Activated CD4-positive, alpha-beta T cell treated with anti-CD3 and anti-CD28 coated beads, Interleukin-10, Interleukin-2, amounts not matched to agents 100 ng/mL and 50 ng/mL, durations not matched to agents 16 hours and 8 hours (primary cell): ENCODE results near the gene ZDHHC11.
"Not testable (repeated sequence)": the region's sequence is repeated elsewhere in the genome, so short reads cannot be mapped to it uniquely, and the experiment has no call there.

Source experiments
- DNase-seq: peaks from one replicate; pipeline ENCODE4 v3.0.0-alpha.2; 2020

Gene ZDHHC11

DNA sequence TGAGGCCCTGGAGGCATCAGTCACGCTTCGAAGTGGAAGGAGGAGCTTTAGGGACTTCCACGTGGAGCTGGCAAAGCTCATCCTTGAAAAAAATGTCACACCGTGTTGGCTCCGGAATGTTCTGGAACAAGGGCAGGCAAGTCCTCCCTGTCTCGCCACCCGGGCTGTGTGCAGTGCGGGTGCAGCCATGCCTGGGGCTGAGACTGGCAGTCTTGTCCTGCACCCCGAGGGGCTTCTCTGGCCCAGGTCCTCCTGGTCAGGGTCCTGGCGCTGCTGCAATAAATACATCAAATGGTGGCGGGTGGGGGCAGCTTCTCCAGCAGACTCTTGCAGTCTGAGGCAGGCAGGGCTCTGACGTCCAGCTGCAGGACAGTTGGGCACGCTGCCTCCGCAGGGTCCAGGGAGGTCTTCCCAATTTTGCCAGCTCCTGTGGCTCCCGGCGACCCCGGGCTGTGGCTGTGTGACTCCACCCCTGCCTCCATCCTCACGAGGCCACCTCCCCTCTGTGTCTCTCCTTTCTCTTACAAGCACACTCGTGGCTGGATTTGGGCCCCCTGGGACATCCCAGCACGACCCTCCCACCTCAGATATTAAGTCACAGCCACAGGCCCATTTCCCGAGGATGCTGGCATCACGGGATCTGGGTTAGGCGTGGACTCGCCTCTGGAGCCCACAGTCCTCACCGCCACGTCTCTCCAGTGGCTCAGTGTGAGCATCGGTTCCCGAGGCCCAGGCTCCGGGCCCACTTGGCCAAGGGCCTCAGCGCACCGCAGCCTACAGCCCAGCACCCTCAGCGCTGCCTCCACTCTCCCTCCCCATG is 8.2 kb downstream of the ZDHHC11 start:
- not testable (repeated sequence) for DNase-seq

DNA sequence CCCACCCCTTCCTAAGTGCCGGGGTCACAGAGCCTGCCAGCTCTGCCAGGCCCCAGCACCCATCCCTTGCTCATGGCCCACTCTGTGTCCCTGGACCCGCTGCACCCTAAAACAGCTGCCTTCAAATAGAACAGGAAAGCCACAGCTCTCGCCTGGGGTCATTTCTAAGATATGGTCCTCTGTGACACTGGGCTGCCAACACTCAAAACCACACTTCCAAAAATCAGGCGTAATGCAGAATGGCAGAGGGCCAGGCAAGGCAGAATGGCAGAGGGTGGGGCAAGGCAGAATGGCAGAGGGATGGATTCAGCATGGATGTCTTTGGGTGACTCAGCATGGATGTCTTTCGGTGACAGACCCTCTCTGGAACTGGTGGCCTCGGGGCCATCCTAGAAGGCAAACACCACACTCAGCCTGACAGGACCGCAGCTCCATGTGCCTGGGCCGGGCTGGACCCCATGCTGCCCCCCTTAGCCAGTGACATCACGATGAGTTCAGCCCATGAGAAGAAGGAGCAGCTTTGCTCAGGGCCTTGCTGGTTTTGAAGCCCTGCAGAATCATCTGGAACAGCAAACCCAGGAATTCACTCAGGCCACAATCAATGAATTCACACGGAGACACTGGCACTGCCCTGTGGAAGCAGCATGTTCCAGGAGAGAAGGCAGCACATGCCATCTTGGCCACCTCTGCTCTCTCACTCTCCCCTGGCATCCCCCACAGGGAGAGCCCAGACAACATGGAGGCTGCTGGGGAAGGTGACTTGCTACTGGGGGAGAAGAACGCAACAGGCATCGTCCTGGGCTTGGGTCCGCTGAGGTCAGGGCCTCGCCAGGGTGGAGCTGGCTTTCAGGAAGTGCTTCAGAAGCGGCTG is 9.0 kb downstream of the ZDHHC11 start:
- DNase-seq = not testable (repeated sequence)

DNA sequence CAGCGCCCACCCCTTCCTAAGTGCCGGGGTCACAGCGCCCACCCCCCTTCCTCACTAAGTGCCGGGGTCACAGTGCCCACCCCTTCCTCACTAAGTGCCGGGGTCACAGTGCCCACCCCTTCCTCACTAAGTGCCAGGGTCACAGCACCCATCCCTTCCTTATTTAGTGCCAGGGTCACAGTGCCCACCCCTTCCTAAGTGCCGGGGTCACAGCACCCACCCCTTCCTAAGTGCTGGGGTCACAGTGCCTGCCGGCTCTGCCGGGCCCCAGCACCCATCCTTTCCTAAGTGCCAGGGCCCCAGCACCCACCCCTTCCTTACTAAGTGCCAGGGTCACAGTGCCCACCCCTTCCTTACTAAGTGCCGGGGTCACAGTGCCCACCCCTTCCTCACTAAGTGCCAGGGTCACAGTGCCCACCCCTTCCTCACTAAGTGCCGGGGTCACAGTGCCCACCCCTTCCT is 9.8 kb downstream of the ZDHHC11 start:
- DNase-seq = not testable (repeated sequence)

DNA sequence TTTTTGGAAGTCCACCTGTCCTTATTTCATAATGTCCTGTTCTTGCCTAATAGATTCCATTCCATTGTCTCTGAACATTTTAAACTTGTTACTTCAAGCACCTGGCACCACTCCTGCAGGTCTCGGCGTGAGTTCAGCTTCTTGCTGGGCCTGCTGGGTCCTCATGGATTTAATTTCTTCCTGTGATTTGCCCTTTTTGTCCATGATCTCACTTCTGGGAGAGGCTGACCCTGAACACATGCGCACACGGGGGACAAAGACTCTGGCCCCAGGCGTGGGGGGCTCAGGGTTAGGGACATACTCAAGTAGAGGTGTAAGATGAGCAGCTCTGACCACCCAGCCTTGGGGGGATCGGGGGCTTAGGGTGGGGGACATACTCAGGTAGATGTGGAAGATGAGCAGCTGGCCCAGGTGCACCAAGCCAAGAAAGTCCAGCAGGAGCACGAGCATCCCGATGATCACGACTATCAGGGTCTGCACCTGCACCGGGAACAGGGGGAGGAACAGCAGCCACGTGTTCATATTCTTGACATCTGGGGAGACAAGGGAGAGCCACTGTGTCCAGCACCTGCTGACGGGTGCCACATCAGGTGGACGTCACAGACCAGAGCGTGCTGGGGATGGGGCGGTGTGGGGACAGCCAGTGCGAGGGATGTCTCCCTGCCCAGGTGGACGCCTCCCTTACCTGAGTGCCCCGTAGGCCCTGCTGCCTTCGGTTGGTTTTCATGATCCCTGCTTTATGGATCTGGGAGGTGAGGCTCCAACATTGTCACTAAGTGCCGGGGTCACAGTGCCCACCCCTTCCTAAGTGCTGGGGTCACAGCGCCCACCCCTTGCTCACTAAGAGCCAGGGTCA is 10.4 kb downstream of the ZDHHC11 start:
- DNase-seq = not testable (repeated sequence)

DNA sequence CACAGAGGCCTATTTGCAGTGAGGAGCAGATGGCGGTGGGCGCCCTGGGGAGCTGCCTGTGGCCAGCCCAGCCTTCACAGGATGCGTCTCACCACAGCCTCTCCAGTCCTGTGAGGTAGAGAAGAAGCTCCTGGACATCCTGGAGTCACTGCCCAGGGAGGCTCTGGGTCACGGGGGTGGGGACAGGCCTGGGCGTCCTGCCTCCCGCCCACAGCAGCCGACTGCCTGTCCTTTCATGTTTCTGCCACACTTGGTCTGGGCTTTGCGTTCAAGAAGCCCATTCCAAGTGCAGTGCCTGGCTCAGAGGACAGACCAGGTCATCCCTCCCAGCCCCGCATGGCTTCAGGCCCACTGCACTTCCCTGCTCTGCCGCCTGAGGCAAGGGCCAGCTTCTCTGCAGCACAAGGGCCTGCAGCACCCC is 12.3 kb downstream of the ZDHHC11 start:
- DNase-seq = not testable (repeated sequence)

DNA sequence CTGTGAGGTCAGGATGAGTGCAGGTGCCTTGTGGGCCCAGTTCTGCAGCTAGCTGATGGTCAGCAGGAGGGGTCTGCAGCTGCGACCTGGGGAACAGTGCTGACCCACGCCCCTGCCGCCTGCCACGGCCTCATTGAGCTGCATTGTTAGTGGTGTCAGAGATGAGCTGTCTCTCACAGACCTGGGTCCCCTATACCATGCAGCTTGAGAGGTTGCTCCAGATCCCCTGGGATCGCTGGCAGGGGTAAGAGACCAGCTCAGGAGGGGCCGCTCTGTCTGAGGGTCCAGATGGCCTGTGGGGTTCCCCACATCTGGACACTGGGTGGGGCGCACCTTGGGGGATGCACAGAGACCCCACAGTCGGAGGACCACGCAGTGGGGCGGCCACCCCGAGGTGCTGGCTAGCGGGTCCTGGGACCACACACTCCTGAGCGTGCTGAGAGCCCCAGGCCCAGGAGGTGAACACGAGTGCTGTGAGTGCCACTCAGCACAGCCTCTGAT is 13.1 kb downstream of the ZDHHC11 start:
- DNase-seq = not testable (repeated sequence)

DNA sequence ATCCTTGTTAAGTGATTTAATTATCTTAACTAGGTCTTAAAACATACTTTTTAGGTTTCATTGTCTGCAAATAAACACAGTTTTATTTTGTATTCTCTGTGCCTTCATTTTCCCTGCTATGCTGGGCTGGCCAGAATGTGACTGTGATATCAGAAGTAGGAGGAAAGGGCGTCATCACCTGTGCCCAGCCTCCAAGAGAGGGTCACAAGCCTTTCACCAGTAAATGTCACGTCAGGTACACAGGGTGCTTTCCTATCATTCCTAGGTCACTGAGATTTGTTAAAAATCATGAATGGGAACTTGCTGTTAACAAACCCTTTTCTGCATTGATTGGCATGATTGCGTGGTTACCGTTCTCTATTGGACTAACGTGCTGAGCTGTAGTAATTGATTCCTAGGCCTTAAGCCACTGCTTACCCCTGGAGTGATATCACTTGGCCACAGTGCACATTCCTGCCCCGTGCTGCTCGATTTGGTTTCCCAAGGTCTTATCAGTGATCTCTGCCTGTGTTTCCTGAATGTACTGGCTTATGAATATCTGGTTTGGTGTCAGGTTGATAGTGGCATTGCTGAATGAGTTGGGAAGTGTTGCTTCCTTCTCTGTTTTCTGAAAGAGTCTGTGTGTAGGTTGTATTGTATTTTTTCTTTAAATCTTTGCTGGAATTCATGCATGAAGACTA is 14.7 kb downstream of the ZDHHC11 start:
- not testable (repeated sequence) for DNase-seq

DNA sequence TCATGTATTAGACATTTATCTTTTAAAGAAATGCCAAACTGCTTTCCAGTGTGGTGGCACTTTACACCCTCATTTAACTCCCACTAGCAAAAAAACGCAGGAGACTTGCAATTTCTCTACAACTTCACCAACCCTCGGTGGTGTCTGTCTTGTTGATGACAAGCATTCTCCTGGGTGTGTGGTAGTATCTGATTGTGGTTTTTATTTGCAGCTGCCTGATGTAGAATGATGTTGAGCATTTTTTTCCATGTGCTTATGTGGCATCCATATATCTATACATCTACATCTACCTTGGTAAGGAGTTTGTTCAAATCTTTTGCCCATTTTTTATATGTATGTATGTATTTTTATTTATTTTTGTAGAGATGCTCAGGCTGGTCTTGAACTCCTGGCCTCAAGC is 16.8 kb downstream of the ZDHHC11 start:
- not testable (repeated sequence) for DNase-seq

DNA sequence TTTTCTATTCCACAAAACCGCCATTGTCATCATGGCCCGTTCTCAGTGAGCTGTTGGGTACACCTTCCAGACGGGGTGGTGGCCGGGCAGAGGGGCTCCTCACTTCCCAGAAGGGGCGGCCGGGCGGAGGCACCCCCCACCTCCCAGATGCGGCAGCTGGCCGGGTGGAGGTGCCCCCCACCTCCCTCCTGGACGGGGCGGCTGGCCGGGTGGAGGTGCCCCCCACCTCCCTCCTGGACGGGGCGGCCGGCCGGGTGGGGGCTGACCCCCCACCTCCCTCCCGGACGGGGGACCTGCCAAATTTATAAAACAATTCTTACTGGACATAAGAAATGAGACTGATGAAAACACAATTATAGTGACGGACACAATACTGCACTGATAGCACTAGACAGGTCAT is 22.6 kb downstream of the ZDHHC11 start:
- not testable (repeated sequence) for DNase-seq

DNA sequence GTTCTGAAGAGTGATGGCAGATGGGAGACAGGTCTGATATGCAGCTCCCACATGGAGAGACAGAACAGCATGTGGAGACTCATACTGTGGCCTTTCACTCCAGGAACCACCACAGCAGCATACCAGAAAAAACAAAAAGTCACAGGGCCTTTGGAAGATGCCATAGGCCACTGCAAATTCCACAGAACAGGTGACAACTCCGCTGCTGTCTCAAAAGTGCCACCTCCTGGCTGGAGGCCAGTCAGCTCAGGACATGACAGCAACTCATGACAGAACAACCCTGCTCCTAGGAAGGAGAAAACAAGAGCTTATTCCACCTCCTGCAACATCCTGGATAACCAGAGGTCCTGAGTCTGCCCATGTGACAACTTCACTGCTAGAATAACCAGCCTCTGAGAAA is 25.2 kb downstream of the ZDHHC11 start:
- not testable (repeated sequence) for DNase-seq

DNA sequence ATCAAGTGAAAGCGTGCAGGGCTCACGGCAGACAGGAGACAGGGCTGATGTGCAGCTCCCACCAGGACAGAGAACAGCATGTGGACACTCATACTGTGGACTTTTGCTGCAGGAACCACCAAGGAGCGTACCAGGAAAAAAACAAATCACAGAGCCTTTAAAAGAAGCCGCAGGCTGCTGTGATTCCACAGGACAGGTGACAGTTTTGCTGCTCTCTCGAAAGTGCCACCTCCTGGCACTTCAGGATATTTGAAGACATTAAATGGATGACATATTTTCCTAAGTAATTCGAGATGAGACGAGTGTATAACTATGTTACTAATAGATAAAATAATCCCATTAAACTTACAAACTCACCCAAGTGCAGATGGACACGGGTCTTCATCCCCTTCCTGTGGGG is 29.3 kb downstream of the ZDHHC11 start:
- DNase-seq = no peak

DNA sequence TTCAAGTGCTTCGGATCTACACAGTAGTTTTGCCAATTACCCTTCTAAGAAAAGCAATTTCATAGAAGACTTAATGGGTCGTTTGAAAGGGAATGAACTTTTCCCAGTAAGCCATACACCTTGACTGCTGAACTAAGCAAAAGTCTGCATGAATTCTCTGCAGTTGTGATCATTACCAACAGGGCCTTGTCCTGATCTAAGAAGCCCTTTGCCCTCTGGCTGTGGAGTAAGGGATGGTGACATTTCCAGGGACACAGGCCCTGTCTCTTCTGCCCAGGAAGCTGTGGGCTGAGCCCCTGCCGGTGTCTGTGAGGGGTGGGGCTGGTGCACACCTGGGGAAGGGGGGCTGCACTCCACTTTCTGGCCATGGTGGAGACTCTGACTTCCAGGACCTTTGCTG is 30.5 kb downstream of the ZDHHC11 start:
- DNase-seq = no peak

DNA sequence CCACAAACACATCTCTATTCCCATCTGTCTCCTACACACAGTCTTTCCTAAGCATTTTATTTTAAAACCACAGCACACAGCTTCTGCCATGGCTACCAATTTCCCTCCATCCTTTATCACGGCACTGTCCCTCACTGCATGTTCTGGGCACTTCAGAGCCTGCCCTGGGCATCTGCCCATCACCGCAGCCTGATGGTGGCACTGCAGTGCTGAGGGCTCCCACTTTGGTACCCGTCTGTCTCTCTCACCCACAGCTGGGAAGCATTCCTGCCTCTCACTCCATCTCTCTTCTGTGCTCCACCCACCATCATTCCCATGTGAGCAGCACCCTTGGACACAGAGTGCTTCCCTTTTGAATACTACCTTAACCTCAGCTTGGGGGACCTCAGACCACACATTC is 31.7 kb downstream of the ZDHHC11 start:
- no peak for DNase-seq

DNA sequence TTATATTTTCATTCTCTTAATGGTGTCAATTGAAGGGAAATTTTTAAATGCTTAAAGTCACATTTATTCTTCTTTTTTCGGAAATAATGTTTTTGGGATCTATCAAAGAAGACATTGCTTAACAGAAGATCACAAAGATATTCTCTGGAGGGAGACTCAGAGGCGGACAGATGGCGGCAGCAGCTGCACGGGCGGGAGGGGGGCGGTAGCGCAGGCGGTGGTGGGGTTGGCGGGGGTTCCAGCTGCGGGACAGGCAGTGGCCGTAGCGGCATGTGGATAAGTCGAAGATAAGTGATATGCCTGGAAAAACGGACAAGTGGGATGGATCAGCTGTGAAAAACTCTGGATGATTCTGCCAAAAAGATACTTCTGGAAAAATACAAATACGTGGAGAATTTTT is 34.6 kb downstream of the ZDHHC11 start:
- DNase-seq = no peak

DNA sequence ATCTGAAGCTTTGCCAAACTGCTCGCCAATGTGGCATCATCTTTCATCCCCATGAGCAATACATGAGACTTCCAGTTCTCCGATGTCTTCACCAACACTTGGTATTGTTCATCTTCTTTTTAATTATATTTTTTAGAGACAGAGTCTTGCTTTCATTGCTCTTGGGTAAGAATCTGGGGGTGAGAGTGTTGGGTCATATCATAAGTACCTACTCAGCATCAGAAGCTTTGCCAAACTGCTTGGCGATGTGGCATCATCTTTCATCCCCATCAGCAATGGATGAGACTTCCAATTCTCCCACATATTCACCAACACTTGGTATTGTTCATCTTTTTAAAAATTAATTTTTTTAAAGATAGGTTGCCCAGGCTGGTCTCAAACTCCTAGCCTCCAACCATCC is 35.3 kb downstream of the ZDHHC11 start:
- no peak for DNase-seq

DNA sequence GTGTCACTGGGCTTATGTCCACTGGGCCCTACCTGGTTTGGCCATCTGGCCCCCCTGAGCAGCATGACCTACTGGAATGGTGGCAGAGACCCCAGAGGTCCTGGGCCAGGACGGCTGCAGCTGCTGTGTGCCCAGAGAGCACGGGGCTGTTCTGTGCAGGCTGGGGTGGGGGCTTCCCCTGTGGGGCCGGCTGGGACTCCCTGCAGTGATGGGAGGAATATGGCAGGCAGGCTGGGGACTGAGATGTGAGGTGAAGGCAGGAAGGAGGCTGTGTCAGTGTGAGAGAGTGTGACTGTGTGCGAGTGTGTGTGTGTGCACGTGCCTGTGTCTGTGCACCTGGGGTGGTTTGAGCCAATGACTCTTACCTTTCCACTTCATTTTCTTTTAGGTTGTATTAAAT is 37.2 kb downstream of the ZDHHC11 start:
- DNase-seq = not testable (repeated sequence)

DNA sequence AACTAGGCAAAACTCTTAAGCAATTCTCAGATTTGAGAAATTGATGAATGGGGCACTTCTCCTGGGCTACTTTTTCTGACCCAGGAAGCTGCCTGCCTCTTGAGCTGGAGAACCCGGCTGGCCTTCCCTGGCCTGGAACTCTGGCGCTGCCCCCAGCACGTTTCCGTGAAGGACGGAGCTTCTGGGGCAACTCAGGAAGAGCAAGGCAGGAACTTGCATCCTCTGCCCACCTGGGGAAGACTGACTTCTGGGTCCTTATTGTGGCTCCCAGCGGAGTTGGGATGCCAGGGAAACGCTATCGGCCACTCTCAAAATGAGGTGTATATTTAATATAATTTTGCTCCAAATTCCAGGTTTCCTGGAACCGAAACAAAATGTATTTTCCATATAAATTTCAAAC is 39.4 kb downstream of the ZDHHC11 start:
- DNase-seq = not testable (repeated sequence)

DNA sequence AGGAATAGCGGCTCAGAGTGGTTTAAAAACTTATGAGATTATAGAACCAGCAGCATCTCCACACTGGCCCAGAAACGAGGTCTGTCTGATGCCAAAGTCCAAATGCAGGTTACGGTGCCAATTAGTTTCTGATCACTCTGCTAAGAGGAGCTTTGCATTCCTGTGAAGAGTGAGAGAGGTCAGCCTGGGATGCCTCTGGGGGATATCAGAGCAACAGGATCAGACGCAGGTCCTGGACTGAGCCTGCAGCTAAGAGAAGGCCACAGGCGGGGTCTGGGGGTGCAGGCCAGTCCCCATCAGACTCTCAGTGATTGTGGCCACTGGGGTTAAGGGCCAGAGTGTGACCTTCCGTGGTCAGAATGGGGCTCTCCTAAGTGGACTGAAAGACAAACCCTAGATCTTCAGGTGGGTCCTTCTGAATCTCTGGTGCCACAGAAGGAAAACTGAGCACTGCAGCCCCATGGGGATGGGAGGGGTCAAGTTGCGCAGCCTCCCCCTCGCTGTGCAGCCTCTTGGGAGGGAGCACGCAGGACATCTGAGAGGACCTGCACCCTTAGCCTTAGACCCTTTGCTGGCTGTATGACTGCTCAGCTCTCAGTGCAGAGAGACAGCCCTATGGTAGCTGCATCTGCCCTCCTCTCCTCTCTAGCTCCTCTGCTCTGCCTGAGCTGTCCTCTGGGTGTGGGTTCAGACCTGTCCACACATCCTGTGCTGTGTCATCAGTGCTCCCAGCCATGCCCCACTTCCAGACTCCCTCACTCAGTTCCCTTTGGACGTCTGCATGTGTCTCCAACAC is 42.9 kb downstream of the ZDHHC11 start:
- DNase-seq = not testable (repeated sequence)

DNA sequence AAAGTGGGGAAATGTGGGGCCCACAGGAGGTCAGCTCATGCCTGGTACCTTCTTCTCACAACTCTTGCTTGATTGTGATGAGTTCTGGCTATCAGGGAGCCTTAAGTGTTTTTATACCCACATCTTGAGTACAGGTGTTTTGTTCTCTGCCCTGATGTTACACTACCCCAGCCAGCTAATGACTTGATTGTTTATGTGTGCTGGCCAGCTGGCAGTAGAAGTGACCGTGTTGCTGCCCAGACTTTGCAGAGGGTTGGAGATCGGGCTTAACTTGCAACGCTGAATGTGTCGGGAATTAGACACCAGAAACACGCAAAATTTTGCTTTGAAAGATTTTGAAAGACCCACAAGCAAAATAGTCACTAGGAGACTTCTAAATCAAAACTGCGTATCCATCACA is 49.3 kb downstream of the ZDHHC11 start:
- no peak for DNase-seq

DNA sequence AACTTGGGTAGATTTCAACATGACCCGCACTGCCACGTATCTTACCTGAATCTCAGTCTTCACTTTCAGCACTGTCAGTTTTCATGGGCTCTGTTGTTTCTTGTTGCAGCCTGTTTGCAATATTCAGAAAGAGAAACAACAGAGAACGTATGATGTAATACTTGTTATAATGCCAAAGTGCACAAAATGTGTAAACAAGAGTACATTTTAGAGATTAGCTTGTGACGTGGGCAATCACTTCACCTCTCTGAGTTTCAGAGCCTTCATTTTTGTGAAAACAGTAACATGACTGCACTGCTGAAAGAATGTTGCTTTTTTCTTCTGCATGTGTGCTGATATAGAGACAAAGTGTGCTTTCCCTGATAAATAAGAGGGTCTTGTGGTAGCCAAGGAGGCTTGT is 49.7 kb downstream of the ZDHHC11 start:
- not testable (repeated sequence) for DNase-seq

DNA sequence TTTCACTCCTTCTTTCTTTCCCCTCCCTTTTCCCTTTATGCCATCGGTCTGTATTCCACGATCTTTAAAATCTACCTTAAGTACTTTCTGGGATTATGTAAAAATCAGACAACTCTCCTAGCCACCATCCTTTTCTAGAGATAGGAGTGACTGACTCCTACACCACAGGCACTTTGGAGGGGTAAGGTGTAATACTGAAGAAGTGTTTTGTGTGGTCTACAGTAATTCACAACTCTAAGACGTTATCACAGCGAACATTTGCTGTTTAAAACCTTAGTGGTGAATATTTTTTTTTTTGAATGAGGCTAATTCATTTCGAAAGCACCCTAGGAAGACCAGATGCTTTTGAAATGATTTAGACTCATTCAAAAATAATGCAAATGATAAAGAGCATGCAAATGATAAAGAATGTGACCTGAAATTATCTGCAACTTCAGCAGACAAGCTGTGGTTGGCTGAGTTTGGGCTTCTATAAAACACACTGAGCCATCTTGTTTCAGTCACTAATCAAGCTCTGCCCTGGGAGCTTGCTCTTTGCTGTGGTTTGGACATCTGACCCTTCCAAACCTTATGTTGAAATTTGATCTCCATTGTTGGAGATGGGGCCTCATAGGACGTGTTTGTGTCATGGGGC is 52.2 kb downstream of the ZDHHC11 start:
- DNase-seq = not testable (repeated sequence)
